GM20431 (cell line): ENCODE measurements around the gene EXT2.

Experiments
- in situ Hi-C: fragments of 300-500 bp; cut with MseI, MboI; formaldehyde crosslinking; loops from one replicate; pipeline ENCODE4 v1.15.0; 2020; ENCODE audit warnings: low sequenced_read_pairs; ENCODE audit not compliant: unreplicated experiment

Gene EXT2

DNA sequence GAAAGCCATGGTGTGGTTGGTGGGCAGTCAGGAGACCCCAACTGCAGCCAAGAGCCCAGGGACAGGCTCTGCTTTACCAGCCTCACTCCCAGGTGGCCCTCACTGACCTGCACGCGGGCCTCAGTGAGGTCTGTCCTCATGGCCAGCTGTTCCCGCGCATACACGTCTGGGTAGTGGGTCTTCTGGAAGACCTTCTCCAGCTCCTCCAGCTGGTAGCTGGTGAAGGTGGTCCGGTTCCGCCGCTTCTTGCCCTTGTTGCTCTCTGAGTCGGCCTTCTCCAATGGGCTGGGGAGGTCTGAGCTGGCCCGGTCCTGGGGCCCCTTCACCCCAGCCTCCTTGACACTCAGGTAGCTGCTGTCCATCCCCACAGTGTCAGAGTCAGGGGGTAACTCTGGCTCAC, 179.8 kb downstream of the EXT2 start:
- in situ Hi-C loops: loop anchor here (25.0 kb wide), 1 partner anchor 163 kb away; no protein-coding TSS in a partner anchor

DNA sequence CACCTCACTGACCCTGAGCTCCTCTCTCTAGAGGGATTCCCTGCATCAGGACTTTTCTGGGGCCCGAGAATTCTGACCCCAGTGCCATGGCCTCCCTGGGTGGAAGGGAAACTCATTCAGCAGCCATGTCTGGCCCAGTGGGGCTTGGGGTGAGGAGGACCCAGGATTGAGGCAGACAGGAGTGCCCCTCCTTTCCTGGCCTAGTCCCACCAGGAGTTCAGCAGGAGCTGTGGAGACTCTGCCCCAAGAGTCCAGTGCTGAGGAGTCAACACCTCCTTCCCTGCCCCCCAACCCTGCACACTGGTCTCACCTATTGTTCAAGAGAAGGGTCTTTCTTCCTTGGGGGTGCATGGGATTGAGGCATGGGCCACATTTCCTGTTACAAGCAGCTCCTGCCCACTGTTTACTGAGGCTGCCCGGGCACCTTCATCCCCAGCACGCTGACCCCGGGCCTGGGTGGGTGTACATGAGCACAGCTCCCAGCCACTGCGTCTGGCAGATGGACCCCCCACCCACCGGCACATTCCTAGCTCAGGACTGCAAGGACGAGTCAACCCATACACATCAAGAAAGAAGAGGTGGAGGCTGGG, 180.6 kb downstream of the EXT2 start:
- in situ Hi-C loops: loop anchor here (25.0 kb wide), 1 partner anchor 164 kb away; no protein-coding TSS in a partner anchor

DNA sequence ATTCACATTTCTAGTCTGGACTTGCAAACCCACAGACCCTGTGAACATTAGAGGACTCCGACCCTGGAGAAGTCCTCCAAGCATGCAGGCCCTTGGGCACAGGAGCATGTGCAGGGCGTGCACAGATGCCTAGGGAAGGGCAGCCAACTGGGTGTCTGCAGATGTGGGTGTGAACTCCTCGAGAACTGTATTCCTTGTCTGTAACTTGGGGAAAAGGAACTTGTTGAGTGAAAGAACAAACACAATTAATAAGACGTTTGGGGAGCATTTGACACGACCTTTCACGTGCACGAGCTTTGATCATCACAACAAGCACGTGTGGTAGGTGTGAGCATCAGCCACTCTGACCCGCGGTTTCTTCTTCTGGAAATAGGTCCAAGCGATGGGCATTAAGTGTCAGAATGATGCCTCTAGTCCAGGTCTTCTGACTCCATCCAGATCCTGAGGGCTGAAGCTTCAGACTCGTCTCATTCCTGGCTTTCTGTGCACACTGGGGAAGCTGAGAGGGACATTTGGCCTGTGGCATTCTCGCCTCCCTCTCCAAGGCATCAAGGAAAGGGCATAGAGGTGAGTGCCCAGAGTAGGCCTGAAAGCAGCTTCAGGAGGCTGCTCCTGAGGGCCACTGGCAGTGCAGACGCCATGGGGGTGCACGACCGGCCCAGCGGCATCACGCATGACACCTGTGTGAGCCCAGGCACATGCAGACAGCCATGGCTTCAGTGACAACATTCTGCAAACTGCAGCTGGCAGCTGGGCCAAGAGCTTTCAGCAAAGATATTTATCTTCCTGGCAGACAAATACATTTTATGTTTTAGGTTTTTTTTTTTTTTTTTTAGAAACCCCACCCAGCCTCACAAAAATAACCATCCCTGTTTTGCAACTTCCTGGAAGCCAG, 182.0 kb downstream of the EXT2 start:
- in situ Hi-C loops: loop anchor here (25.0 kb wide), 1 partner anchor 165 kb away; no protein-coding TSS in a partner anchor

DNA sequence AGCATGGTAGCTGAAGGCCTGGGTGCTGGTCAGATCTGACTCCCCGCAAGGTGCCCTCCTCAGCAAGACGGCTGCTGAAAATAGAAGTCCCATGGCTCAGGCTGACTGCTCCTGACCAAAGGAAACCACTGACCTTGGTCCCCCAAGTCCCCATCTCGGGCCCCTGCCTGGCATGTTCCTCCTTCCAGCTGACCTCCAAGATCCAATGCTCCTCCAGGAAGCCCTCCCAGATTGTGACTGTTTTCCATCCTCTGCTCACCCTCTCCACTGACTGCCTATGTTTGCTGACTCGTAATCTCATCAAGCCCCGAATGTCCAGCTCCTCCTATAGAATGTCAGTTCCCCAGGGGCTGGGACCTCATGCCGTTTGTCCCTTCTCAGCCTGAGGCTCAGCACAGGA, 184.0 kb downstream of the EXT2 start:
- in situ Hi-C loops: loop anchor here (25.0 kb wide), 1 partner anchor 167 kb away; no protein-coding TSS in a partner anchor

DNA sequence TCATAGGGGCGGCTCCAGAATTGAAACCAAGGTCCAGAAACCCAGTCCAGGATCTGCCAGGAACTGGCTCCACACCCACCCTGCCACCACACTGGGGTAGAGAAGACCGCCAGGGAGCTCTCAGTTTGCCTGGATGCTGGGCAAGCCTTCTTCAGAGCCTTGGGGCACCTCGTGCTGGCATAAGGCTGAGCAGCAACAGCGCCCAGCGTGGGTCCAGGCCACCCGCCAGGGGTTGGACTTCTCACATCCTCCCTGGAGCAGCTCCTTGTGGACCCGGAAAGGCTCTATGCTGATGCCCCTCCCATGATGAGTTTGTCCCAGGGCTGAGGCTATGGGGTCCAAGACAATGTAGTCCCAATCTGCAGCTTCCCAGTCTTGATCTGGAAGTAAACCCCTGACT, 184.8 kb downstream of the EXT2 start:
- in situ Hi-C loops: loop anchor here (25.0 kb wide), 1 partner anchor 168 kb away; no protein-coding TSS in a partner anchor

DNA sequence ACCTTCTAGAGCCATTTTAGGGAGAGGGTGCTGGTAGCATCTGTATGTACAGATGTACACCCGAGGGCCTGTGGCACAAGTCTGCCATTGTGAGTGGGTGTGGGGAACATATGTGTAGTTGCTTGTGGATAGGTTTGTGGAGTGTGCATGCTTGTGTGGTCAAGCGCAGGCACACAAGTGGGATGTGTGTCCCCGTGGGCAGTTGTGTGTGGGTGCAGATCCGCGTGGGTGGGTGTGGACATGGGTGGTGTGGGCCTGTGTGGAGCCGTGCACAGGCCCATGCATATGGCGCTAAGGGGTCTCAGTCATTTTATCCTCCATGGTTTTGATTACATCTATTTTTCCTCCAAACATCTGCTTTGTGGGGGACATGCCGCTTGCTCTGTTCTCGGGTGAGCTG, 185.7 kb downstream of the EXT2 start:
- in situ Hi-C loops: loop anchor here (25.0 kb wide), 1 partner anchor 169 kb away; no protein-coding TSS in a partner anchor

DNA sequence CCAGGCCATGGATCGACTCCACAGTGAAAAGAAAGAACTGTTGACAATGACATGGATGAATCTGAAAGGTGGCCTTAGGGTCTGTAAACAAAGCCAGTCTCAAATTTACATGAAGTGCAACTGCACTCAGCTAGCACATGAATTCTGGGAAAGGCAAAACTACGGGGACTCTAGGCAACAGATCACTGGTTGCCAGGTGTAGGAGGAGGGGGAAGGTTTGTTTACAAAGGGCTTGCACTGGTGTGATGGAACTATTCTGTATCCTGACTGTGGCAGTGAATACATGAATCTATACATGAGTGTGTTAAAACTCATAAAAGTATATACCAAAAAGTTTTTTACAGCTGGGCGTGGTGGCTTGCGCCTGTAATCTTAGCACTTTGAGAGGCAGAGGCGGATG, 187.1 kb downstream of the EXT2 start:
- in situ Hi-C loops: loop anchor here (25.0 kb wide), 1 partner anchor 170 kb away; no protein-coding TSS in a partner anchor

DNA sequence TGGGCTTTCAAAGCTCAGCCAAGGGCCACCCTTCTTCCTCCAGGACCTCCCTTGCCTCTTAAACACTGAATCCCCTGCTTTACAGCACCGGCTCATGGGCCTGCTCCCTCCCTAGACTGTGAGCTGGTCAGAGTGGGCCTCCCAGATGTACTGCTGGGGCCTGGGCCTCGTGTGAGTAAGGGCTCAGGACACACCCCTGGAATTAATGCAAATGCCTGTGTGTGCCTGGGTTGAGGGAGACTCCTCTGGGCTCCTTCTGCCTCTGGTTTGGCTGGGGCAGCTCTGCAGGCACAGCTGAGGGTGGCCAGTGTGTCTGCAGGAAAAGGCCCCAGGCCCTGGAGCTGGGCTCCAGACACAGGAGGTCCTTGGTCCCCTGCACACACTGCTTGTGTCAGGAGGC, 190.3 kb downstream of the EXT2 start:
- in situ Hi-C loops: loop anchor here (5.0 to 25.0 kb wide), 2 partner anchors 173 to 257 kb away; no protein-coding TSS in a partner anchor

DNA sequence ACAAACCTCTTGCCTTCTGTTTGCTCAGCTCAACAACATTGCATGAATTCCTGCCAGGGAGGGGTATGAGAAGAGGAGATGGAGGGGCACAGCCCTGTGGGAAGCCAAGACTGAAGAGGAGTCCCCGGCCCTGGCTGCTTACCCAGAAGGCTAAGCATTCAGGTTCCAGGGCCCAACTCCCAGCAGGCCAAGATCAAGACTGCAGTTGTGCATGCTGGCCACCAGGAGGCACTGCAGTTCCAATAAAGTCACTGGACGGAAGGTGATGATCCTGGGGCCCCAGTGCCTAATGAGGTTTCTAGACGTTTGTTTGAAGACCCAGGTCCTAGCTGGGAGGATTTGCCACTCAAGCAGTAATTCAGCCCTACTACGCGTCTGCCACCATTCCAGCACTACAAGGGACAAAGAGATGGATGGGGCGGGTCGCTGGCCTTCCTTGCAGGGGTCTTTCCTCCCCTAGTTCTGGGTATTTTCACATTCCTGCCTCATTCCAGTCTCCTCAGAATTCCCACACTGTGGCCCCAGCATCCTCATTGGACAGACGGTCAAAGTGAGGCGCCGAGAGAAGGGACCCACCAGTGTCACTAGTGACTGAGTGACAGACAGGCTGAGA, 190.9 kb downstream of the EXT2 start:
- in situ Hi-C loops: loop anchor here (5.0 to 25.0 kb wide), 2 partner anchors 174 to 256 kb away; no protein-coding TSS in a partner anchor

DNA sequence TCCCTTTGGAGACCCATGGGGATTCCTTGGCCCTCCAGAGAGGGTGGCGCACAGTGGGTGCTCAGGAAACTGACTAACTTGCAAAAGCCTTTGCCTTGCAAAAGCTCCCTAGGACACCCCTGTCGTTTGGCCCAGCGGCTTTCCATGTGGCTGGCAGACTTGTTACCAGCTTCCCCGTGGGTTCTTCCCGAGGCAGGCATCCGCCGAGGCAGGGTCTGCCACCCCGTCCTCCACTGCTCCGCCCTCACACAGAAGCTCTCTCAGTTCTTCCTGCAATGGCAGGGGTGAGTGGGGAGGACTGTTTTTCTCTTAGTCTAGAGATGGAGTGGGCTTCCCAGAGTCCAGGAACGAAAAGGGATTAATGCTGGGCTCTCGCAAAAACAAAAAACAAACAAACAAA, 191.4 kb downstream of the EXT2 start:
- in situ Hi-C loops: loop anchor here (5.0 to 25.0 kb wide), 2 partner anchors 175 to 255 kb away; no protein-coding TSS in a partner anchor

DNA sequence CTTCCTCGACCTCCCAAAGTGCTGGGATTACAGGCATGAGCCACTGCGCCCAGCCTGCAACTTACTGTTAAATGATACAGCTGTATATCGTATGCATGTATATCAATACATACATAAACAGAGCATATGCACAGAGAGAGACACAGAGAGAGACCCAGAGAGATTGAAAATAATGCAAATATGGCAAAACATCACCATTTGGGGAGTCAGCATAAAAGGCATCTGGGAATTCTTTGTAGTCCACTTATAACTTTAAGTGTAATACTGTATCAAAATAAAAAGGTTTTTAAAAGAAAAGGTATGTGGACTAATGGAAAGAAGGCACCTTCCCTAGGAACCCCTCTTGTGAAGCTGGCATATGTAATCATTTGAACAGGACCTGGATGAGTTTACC, 192.7 kb downstream of the EXT2 start:
- in situ Hi-C loops: loop anchor here (5.0 to 25.0 kb wide), 2 partner anchors 176 to 254 kb away; no protein-coding TSS in a partner anchor

DNA sequence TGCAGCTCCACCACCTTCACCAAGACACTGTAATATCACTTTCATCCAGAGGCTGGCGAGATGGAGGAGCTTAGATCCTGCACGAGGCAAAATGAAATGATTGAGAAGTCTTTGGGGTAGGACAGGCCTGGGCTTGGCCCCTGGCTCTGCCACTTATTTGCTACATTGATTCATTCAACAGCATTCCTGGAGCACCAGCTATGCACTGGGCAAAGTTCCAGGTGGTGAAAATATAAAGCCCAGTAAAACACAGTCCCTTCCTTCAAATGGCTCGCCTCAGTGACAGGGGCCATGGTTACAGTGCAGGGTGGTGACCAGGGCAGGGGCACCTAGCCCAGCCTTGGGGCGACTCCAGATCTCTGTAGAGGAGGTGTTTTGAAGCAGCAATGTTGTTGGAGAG, 194.7 kb downstream of the EXT2 start:
- in situ Hi-C loops: loop anchor here (25.0 kb wide), 1 partner anchor 178 kb away; no protein-coding TSS in a partner anchor
